Measurements from ENCODE around the gene EBPL.
A peak's percentile ranks its signal among the peaks of the same experiment; 100 is the strongest.

The EBPL gene

GRCh38 chr13:49655906-49656305 is 35.4 kb downstream of the EBPL start:
- DNase-seq (ENCODE audit: low read depth), result peak; percentile 53
- no peak for TF ChIP-seq CTCF (conservative IDR thresholded peaks at IDR 0.05; ENCODE audit: control insufficient read depth, insufficient read depth, low read depth, low read length)
- no peak overlapping the region for H3K4me3 ChIP-seq (ENCODE audit: control insufficient read depth, low read depth, low read length)

- no peak overlapping the region for H3K4me3 ChIP-seq (ENCODE audit: control insufficient read depth, low read depth, low read length)
- TF ChIP-seq CTCF (conservative IDR thresholded peaks at IDR 0.05; ENCODE audit: control insufficient read depth, insufficient read depth, low read depth, low read length), result no peak
- no peak for DNase-seq (ENCODE audit: low read depth)
These were observed 37.3 kb downstream of the EBPL start for GRCh38 chr13:49654011-49654410.

- no peak for DNase-seq (ENCODE audit: low read depth)
- H3K4me3 ChIP-seq (ENCODE audit: control insufficient read depth, low read depth, low read length), result no peak overlapping the region
- no peak for TF ChIP-seq CTCF (conservative IDR thresholded peaks at IDR 0.05; ENCODE audit: control insufficient read depth, insufficient read depth, low read depth, low read length)
These were observed 37.8 kb downstream of the EBPL start for GRCh38 chr13:49653478-49653877.

GRCh38 chr13:49652355-49653305 is 38.7 kb downstream of the EBPL start:
- TF ChIP-seq CTCF (conservative IDR thresholded peaks at IDR 0.05; ENCODE audit: control insufficient read depth, insufficient read depth, low read depth, low read length), result peak; percentile 47
- no peak overlapping the region for H3K4me3 ChIP-seq (ENCODE audit: control insufficient read depth, low read depth, low read length)
- peak; percentile 49 for DNase-seq (ENCODE audit: low read depth)

- TF ChIP-seq CTCF (conservative IDR thresholded peaks at IDR 0.05; ENCODE audit: control insufficient read depth, insufficient read depth, low read depth, low read length), result no peak
- no peak overlapping the region for H3K4me3 ChIP-seq (ENCODE audit: control insufficient read depth, low read depth, low read length)
- no peak for DNase-seq (ENCODE audit: low read depth)
These were observed 39.5 kb downstream of the EBPL start for GRCh38 chr13:49651570-49652354.

GRCh38 chr13:49649963-49650312 is 41.3 kb downstream of the EBPL start:
- TF ChIP-seq CTCF (conservative IDR thresholded peaks at IDR 0.05; ENCODE audit: control insufficient read depth, insufficient read depth, low read depth, low read length), result no peak
- H3K4me3 ChIP-seq (ENCODE audit: control insufficient read depth, low read depth, low read length), result no peak overlapping the region
- no peak for DNase-seq (ENCODE audit: low read depth)

Data from fibroblast of mammary gland (primary cell).